Esophagus muscularis mucosa (tissue), 4 donors: ENCODE results near the gene CD52.

ENCODE experiments used
- CTCF ChIP-seq, 3 experiments: fragments of 200-600 bp in 2 of 3; fragments of 450-650 bp in 1 of 3; sonication (generic) in 2 of 3; IDR thresholded peaks; one replicate each; pipeline ENCODE4 v1.5.1; 2017 to 2019; ENCODE audit warnings: antibody characterized with exemption in 3 of 3, mild to moderate bottlenecking in 2 of 3, moderate library complexity in 1 of 3
- EP300 ChIP-seq: sonication (generic); formaldehyde crosslinking; IDR thresholded peaks from one replicate; pipeline ENCODE4 v1.6.1; 2017; ENCODE audit warnings: antibody characterized with exemption
- POLR2A ChIP-seq: fragments of 450-650 bp; IDR thresholded peaks from one replicate; pipeline ENCODE4 v1.6.1; 2017; ENCODE audit warnings: antibody characterized with exemption, moderate library complexity, mild to moderate bottlenecking, low read depth
- POLR2AphosphoS5 ChIP-seq, 2 donors: sonication (generic); formaldehyde crosslinking; IDR thresholded peaks; one replicate each; pipeline ENCODE4 v1.6.1; 2017; ENCODE audit warnings: antibody characterized with exemption in 2 of 2

- TF ChIP-seq CTCF (IDR thresholded peaks at IDR 0.05) = no peak
- no peak for TF ChIP-seq EP300
- TF ChIP-seq POLR2A = no peak
- TF ChIP-seq POLR2AphosphoS5 (IDR thresholded peaks at IDR 0.05) = no peak
Observed at GRCh38 chr1:26357121-26357602, 39.4 kb downstream of the CD52 start.
